Activated CD4-positive, CD25-positive, alpha-beta regulatory T cell treated with anti-CD3 and anti-CD28 coated beads, Interleukin-2, amount 50 U/mL, for 16 hours (primary cell): ENCODE measurements around the gene TMEM237.

Source experiments
- DNase-seq: peaks from one replicate; pipeline ENCODE4 v3.0.0-alpha.2; 2020; ENCODE audit warnings: low read depth, low spot score

Gene TMEM237

DNA sequence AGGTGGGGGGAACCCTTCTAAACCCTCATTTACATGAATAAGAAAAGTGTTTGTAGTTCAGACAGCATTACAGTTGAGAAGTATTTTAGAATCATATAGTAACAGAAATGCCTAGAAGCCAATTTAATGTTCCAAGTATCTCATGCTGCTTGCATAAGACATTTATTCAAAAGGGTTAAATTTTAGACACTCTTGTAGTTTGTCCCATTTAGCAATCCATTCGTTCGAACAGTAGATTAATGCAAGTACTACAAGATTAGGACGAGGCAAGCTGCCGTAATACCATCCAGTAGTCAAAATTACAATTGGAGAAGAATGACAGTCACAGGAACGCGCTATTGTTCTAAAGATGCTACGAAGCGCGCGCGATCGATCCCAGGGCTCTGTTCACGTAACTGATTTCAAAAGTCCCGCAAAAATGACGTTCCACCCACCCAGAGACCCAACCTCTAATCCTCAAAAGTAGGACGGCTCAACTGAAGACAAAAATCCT lies 1.2 kb downstream of the TMEM237 start:
- DNase-seq: no peak

DNA sequence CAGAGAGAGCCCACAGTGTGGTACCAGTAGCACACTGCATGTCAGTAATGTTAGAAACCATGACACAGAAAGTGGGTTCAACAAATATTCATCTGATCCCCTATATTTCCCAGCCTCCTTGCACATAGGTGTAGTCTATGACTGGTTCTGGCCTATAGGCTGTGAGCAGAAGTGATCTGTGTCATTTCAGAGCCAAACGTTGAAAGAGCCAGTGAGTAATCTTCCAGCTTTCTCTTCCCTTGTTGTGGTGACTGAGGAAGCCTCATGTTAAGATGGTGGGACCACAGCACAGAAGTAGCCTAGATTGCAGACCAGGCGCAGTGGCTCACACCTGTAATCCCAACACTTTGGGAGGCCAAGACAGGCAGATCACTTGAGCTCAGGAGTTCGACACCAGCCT lies 4.1 kb downstream of the TMEM237 start:
- no peak for DNase-seq

DNA sequence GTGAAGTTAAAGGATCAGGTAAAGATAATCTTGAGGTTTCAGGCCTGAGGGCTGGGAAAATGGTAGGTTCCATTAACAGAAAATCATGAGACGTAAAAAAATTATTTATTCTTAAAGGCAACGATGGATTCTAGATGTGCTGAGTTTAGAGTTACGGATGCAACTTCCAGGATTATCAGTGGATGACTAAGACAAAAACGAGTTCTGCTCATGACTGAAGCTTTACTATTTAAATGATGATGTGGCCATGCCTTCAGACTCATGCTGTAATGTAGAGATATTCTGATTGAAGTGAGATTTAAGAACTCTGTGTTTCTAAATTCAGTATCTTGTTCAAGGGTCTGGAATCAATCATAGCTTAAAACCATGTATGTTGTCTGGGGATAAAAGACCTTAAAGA lies 5.0 kb downstream of the TMEM237 start:
- no peak for DNase-seq

DNA sequence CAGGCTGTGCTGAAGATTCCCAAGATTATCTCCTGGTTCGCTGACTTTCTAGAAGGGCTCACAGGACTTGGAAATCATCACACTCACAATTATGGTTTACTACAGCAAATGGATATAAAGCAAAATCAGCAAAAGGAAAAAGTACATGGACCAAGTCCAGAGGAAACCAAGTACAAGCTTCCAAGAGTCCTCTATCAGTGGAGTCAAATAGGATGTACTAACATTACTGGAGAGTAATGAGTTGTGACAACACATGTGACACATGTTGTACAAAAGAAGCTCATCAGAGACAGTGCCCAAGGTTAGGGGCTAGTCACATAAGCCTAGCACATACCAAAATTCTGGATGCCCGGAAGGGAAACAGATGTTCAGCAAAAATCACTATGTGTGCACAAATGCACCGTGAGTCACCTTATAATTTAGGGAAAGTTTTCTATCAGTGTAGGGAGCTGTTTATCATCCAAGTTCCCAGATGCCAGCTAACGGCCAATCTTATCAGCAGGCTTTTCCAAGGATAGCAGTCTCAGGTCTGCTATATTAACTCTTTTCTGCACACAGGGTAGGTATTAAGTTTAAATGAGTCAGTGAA lies 9.5 kb downstream of the TMEM237 start:
- no peak for DNase-seq

DNA sequence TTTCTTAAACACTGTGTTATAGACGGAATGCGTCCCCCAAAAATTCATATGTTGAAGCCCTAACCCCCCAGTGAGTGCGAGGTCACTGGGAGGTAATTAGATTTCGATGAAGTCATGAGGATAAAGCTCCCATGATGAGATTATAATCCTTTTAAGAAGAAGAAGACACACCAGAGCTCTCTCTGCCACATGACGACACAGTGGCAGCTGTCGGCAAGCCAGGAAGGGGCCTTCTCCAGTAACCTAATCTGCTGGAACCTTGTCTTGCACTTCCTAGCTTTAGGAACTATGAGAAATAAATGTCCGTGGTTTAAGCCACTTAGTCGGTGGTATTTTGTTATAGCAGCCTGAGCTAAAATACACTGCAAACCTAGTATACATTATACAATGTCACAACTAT lies 12.3 kb downstream of the TMEM237 start:
- DNase-seq: no peak

DNA sequence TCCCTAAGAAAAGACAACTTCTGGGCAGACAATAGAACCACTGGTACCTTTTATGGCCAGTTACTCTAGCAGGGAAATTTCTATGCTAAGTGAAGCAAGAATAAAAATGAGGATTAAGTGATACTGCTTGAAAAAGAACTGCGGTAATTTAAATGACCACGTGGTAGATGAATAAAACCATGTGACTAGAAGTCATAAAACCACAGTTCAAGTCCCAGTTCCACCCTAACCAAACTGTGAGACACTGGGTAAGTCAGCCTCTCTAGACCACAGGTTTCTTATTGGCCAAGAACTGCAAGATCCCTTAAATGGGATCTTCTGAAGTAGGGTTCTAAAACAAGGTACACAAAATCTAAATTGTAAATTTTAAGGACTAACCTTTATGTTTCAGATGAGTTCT lies 12.7 kb downstream of the TMEM237 start:
- no peak for DNase-seq

DNA sequence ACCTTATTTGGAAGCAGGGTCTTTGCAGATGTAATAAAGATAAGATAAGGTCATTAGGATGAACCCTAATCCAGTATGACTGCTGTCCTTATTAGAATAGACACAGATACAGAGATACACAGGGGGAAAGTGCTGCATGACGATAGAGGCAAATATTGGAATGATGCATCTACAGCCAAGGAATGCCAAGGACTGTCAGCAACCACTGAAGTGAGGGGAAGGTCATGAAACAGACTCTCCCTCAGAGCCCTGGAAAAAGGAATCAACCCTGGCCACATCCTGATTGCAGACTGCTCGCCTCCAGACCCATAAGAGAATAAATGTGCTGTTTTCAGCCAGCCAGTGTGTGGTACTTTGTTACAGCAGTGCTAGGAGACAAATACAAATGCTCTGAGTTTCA lies 14.8 kb downstream of the TMEM237 start:
- no peak for DNase-seq

DNA sequence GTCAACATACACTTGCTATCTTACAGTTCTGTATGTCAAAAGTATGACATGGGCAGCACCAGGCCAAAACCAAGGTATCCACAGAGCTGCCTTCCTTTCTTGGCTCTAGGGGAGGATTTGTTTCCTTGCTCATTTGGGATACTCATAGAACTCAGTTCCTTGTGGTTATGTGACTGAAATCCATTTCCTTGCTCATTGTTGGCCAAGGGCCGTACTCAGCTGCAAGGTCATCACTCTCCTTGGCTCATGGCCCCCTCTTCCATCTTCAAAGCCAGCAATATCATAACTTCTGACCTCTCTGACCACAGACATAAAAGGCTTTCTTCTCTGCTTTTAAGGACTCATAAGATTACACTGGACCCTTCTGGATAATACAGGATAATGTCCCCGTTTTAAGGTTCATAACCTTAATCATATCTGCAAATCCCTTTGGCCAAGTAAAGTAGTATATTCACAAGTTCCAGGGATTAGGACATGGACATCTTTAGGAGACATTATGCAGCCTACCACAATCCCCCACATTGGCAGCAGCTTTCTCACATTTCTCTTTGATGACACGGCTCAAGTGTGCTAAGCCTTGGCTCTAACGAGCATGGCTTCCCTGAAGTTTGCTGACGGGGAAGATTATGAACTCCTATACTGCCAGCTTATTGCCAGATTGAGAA lies 20.9 kb downstream of the TMEM237 start:
- DNase-seq: no peak

DNA sequence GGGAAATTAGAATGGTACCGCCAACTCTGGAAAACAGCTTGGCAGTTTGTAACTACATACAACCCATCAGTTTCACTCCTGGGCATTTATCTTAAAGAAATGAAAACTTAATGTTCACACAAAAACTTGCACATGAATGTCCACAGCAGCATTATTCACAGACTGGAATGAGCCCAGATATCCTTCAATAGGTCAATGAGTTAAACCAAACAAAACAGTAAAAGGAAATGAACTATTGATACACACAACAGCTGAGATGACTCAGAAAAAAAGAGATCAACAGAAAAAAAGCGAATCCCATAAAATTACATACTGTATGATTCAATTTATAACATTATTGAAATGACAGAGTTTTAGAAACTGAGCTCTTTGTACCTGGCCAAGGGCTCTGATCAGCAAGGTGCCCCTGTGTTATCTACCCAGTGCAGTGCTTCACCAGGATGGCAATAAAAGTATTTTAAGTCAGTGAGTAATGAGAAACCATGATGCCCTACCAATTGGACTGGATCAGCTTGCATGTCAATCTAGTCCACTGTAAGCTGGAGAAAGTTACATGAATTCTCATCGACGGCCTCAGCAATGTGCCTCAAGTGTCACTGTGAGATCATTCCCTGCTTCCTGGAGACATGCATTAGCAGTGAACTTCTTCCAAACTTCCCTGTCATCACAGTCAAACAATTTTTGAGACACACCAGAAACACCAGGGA lies 21.9 kb downstream of the TMEM237 start:
- no peak for DNase-seq

DNA sequence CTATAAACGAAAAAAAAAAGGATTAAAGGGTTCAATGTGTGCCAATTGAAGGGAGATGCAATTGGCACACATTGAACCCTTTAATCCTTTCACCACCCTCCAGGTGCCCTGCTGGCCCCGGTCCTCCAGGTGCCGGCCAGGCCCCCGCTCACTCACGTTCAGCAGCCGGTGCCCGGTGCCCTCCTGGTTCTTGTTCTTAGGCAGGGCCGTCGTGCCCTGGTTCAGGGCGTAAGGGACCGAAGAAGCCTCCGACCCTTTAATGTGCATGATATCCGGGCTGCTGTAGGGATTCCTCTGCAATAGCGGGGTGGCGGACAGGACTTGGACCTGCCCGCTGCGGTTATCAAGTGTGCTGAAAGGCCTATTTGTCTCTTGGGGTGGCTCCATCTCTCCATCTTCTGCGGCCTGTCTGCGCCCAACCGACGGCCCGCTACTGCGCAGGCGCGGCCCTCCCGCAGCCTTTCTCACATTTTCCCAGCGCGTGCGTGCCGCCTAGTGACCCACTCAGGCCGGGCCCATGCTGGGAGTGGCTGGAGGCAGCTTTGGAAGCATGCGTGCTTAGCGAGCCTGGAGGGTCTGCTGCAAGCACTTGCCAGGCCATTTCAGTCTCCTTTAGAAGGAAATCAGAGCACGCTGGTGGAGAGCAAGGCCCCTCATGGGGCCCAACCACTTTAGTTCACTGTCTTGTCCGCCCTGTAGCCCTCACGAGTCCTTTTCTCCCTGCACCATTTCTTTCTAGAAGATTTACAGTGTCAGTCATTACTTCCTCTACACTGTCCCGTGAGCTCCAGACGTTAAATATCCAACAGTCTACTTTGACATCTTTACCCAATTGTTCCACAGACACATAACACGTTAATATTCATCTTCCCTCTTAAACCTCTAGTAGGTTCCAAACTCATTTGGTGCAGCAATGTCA lies 24.3 kb downstream of the TMEM237 start:
- no peak for DNase-seq

DNA sequence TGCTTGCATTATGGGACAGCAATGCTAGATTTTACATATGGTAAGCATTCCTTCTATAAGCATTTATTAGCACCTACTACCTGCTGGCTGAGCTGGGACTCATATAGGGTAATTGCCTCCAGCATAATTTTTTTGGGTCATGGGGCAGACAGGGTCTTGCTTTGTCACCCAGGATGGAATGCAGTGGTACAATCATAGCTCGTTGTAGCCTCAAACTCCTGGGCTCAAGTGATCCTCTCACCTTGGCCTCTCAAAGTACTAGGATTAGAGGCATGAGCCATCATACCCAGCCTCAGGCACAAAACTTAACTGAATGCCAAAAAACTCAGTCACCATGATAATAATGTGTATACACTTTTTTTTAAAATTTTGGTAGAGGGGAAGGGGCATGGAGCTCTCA lies 35.3 kb downstream of the TMEM237 start:
- DNase-seq: no peak

DNA sequence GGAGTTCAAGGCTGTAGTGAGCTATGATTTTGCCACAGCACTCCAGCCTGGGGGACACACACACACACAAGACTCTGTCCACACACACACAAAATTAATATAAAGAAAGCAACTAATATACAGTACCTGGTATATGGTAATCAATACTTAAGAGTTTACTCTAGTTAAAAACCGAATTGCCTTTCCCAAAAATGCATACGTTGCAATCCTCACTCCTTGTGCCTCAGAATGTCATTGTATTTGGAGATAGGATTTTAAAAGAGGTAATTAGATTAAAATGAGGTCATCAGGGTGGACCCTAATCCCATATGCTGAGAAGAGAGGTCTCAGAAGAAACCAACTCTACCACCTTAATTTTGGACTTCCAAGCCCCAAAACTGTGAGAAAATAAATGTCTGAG lies 35.7 kb downstream of the TMEM237 start:
- DNase-seq: no peak

DNA sequence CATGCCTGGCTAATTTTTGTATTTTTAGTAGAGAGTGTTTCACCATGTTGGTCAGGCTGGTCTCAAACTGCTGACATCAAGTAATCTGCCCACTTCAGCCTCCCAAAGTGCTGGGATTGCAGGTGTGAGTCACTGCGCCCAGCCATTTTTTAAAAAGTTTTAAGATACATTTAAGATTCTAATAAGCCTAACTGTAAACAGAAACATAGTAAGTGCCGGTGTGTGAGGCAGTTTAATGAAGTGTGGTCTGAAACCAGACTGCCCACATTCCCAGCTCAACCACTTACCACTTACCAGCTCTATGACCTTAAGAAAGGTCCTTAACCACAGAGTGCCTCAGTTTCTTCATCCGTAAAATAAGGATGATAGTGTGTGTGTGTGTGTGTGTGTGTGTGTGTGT lies 42.4 kb downstream of the TMEM237 start:
- DNase-seq: no peak

DNA sequence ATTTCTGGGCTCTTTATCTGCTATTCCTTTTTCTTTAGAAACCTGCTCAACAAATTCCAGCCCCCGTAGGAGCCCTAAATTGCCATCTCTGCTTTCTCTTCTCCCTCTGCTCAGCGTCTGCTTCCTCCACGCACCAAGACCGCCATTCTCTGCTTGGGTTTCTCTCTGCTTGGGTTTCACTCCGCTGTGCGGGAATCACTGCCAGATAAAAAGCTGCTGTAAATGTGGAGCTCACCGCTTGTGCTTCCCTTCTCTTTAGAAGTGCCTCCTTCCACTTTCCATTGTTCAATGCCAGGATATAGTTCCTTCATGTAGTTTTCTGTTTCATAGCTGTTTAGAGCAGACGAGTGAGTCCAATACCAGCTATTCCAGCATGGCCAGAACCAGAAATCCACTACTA lies 45.9 kb downstream of the TMEM237 start:
- DNase-seq: no peak

DNA sequence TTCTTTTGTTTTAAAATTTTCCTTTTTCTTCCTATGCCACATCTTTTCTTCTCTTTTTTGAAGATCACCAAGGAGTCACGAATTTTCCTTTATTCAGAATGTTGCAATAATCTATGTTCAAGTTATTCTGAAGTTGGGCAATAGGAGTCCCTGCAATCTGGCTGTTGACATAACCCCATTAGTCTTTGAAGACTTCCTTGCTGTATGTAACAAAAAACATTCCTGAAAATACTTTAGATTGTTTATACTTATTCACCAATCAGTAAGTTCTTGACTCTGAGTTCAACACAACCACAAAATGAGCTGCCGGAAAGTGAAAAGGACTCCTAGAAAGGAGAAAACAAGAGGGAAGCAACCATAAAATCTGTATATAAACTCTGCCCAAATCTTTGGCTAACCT lies 62.8 kb downstream of the TMEM237 start:
- DNase-seq: no peak

DNA sequence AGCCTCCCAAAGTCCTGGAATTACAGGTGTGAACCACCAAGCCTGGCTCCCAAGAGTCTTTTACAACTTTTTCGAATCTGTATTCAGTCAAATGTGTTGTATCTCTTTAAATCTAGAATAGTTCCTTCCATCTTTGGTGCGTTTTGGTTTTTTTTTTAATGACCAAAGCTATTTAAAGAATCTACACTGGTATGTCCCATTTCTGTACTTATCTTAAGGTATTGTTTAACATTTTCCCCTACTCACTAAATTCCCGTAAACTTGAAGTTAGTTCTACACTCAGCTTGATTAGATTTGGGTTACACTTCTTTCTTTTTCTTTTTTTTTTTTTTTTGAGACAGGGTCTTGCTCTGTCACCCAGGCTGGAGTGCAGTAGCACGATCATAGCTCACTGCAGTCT lies 63.8 kb downstream of the TMEM237 start:
- no peak for DNase-seq

DNA sequence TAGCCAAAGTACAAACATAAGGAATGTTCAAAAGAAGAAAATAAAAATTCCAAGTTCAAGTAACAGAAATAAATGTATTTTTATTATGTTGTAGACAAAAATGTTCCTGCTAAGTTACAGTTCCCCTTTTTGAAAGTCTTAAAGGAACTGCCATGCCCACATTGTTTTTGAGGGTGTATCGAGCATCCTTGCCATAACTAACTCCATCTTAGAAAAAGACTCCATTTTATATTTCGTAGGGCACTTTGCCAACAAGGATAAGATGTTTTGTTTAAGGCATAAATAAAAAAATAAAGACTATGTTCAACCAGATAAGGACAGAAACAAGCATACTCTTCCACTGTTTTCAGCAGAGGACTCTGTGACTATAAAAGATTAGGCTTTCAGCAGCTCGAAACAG lies 67.3 kb downstream of the TMEM237 start:
- DNase-seq: no peak

DNA sequence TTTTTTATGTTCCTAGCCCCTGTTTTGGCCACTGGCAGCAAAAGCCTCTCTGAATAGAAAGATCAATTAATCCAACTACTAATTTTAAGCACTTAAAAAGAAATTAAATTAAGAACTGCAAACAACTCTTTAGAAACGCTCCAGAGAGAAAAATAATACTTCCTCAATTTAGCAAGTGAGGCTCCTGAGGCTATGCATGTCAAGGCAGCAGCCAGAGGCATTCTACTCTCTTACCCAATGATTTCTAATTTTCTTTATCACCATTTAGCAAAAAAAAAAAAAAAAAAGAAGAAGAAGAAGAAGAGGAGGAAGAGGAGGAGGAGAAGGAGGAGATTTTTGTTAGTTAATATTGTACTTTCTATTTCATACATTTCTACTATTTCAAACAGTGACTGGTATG lies 68.5 kb downstream of the TMEM237 start:
- no peak for DNase-seq

DNA sequence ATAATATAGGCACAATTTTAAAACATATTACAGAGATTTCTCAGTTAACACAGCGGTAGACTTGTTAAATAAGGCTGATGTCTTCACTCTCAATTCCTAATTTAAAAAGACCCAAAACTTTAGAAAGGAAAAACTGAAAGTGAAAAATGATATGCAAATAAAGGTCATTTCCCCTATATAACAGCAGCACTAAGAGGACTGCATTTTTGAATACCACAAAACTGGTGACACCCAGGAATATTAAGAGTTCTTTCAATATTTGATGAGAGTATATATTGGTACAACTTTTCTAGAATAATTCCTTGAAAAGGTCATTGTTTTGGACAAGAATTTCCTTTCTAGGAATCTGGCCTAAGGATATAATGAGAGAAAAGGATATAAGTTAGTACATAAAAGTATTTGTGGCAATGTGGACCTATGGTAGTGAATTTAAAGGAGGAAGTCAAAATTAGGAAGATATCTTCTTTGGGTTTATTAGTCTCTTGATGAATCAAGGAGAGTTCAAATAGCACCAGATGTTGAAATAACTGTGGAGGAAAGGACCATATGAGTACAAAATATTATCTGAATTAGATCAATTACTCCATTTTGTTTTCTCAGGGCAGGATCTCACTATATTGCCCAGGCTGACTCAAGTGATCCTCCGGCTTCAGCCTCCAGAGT lies 70.3 kb downstream of the TMEM237 start:
- DNase-seq: no peak
